ENCODE measurements around the gene THOC2. TPM values are rescaled to one million over a fixed set of nuclear protein-coding genes. Genes with fewer than 3 reads are reported as not detected.
"Not testable (repeated sequence)": the region's sequence is repeated elsewhere in the genome, so short reads cannot be mapped to it uniquely, and the experiment has no call there.

THOC2 gene, protein sequence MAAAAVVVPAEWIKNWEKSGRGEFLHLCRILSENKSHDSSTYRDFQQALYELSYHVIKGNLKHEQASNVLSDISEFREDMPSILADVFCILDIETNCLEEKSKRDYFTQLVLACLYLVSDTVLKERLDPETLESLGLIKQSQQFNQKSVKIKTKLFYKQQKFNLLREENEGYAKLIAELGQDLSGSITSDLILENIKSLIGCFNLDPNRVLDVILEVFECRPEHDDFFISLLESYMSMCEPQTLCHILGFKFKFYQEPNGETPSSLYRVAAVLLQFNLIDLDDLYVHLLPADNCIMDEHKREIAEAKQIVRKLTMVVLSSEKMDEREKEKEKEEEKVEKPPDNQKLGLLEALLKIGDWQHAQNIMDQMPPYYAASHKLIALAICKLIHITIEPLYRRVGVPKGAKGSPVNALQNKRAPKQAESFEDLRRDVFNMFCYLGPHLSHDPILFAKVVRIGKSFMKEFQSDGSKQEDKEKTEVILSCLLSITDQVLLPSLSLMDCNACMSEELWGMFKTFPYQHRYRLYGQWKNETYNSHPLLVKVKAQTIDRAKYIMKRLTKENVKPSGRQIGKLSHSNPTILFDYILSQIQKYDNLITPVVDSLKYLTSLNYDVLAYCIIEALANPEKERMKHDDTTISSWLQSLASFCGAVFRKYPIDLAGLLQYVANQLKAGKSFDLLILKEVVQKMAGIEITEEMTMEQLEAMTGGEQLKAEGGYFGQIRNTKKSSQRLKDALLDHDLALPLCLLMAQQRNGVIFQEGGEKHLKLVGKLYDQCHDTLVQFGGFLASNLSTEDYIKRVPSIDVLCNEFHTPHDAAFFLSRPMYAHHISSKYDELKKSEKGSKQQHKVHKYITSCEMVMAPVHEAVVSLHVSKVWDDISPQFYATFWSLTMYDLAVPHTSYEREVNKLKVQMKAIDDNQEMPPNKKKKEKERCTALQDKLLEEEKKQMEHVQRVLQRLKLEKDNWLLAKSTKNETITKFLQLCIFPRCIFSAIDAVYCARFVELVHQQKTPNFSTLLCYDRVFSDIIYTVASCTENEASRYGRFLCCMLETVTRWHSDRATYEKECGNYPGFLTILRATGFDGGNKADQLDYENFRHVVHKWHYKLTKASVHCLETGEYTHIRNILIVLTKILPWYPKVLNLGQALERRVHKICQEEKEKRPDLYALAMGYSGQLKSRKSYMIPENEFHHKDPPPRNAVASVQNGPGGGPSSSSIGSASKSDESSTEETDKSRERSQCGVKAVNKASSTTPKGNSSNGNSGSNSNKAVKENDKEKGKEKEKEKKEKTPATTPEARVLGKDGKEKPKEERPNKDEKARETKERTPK (N-terminal part only)
- total RNA-seq = 10 to 100 TPM; 60.3 to 81.8 (median 67.7) TPM

DNA sequence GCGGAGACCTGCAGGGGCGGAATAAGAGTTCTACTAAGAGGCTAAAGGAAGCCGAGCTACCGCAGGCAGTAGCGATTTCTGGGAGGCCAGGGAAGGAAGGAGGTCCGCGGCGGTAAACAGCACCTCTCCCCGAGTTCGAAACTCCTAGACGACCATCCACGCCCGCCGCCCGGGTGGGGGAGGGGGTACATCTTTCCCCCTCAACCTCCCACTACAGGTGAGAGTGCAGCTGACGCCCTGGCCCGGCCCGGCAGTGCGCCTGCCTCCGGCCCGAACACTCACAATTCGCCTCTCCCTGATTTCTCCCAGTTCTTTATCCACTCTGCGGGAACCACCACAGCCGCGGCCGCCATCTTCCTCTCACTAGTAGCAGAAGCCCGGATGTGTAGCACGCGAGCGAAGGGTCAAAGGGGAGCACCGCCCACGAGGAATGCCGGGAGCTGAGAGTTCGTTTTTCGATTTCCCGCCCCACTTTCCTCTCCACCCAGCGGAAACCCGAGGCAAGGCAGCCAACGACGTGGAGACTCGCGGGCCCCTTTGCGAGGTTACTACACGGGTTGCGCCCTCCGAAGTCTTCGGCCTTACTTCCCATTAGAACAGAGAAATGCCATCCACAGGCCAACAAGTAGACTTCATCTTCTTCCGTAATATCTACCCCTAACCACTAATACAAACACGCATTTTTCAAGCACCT lies at the start of gene THOC2:
THOC2 (minus strand) TSS at position 383 of the 694 bp plus-strand sequence; CDS start at position 353, 30 bp downstream.
- H3K4me3 ChIP-seq (ENCODE audit: low read depth, poor library complexity, severe bottlenecking) = peak within 1 kb of the TSS; percentile 62
- TF ChIP-seq CTCF (IDR thresholded peaks at IDR 0.05) = no peak
- TF ChIP-seq POLR2A (IDR thresholded peaks at IDR 0.05) = no peak
- WGBS, 2 donors = 1 to 45% methylated on average over 49 of the region's 49 CpGs
- intact Hi-C loops (cut with DNase I; ENCODE audit: low total_unique reads) = no loop called here
- peak; percentile 83 to 96 for DNase-seq (ENCODE audit: low spot score in 2 of 2)

DNA sequence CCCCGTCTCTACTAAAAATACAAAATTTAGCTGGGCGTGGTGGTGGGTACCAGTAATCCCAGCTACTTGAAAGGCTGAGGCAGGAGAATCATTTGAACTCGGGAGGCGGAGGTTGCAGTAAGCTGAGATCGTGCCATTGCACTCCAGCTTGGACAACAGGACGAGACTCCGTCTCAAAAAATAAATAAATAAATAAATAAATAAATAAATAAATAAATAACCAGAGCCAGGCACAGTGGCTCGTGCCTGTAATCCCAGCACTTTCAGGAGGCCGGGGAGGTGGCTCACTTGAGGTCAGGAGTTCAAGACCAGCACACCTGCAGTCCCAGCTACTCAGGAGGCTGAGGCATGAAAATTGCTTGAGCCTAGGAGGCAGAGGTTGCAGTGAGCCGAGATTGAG lies 48.9 kb upstream of the THOC2 start:
- DNase-seq (ENCODE audit: low spot score in 2 of 2); H3K4me3 ChIP-seq (ENCODE audit: low read depth, poor library complexity, severe bottlenecking); intact Hi-C loops (cut with DNase I; ENCODE audit: low total_unique reads): not testable (repeated sequence)
- WGBS, 2 donors = 84 to 87% methylated on average over 7 to 10 of the region's 10 CpGs

DNA sequence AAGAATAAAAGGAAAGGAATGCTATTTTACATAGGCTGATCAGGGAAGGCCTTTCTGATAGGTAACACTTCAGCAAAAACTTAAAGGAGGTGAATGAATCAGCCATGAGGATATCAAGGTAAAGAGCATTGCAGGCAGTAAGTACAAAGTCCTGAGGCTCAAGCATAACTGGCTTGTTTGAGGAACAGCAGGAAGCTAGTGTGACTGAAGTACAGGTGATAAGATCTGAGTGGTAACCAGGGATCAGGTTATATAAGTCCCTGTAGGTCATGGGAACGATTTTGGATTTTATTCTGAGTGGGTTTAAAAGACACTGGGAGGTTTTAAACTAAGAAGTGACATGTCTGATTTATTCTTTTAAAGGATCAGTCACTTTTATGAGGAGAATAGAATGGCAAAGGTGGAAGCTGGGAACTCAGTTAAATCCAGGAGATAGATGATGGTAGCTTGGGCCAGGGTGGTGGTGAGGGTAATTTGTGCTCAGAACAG lies 47.1 kb upstream of the THOC2 start:
- DNase-seq (ENCODE audit: low spot score in 2 of 2) = no peak
- intact Hi-C loops (cut with DNase I; ENCODE audit: low total_unique reads) = no loop called here
- 19 to 26% methylated on average over 1 of the region's 1 CpG for WGBS, 2 donors
- no peak for TF ChIP-seq CTCF (IDR thresholded peaks at IDR 0.05)
- no peak for TF ChIP-seq POLR2A (IDR thresholded peaks at IDR 0.05)
- no peak overlapping the region for H3K4me3 ChIP-seq (ENCODE audit: low read depth, poor library complexity, severe bottlenecking)

GRCh38 chrX:123773258-123773988 lies 40.6 kb upstream of the THOC2 start:
- no peak for DNase-seq (ENCODE audit: low spot score in 2 of 2)
- no peak for TF ChIP-seq CTCF (IDR thresholded peaks at IDR 0.05)
- TF ChIP-seq POLR2A (IDR thresholded peaks at IDR 0.05) = no peak
- 86 to 99% methylated on average over 4 of the region's 4 CpGs for WGBS, 2 donors
- H3K4me3 ChIP-seq (ENCODE audit: low read depth, poor library complexity, severe bottlenecking) = no peak overlapping the region
- intact Hi-C loops (cut with DNase I; ENCODE audit: low total_unique reads) = no loop called here

DNA sequence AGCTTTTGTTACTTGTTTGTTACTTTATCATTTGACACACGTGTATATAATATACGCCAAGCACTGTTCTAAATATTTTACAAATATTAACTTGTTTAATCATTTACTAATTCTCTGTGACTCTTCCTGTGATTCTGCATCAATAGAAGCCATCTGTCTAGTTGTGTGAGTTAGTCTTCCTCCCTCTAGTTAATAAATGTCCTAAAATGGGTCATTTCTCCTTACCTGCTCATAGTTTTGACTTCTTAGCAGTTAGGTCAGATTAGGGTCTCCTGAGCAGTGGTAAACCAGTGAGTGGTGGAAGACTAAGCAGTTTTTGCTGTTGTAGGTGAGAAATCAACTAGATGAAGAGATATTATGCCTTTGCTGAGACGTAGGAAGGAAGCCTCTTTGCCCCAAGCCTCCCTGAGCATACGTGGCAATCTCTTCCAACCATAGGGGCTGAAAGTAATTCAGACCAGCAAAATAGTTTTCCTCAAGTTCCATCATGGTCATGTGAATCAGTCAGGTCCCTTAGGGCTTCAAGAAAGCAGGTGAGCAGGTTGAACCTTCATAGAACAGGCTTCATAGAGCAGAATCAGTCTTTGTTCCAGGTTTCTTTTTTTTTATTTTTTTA lies 38.7 kb upstream of the THOC2 start:
- no peak overlapping the region for H3K4me3 ChIP-seq (ENCODE audit: low read depth, poor library complexity, severe bottlenecking)
- intact Hi-C loops (cut with DNase I; ENCODE audit: low total_unique reads) = no loop called here
- TF ChIP-seq POLR2A (IDR thresholded peaks at IDR 0.05) = no peak
- TF ChIP-seq CTCF (IDR thresholded peaks at IDR 0.05) = no peak
- 70 to 76% methylated on average over 4 of the region's 4 CpGs for WGBS, 2 donors
- DNase-seq (ENCODE audit: low spot score in 2 of 2) = no peak
